GM12878 (cell line): Measurements from ENCODE around the gene SNRPE. TPM values are rescaled to one million over a fixed set of nuclear protein-coding genes. Genes with fewer than 3 reads are reported as not detected.

ENCODE experiments used
- ATAC-seq: fragments of 200-7000 bp; cut with Tn5 transposase; 3 replicates; pipeline ENCODE4 v1.9.1; 2020; ENCODE audit warnings: mild to moderate bottlenecking, moderate library complexity
- BruUV-seq: library from RNA; stranded (reverse); fragments of 400-500 nt; replicated peaks from 2 replicates; lab custom pipeline; 2021; lab: Mats Ljungman, UMichigan
- CTCF ChIA-PET: fragments of 300-600 bp; sonication (Branson Sonifier 250); formaldehyde crosslinking; extraction: SDS; loops from one replicate; lab custom pipeline; 2021; ENCODE audit warnings: inconsistent platforms; lab: Yijun Ruan, JAX
- POLR2A ChIA-PET: fragments of 350-600 bp; formaldehyde crosslinking; extraction: SDS; loops from one replicate; lab custom pipeline; 2021; ENCODE audit warnings: inconsistent platforms; lab: Charles Lee
- RAD21 ChIA-PET: fragments of 300-600 bp; sonication (Branson Sonifier 250); formaldehyde crosslinking; loops from one replicate; lab custom pipeline; 2023; ENCODE audit warnings: antibody characterized with exemption; ENCODE audit not compliant: unreplicated experiment; lab: Charles Lee
- SMC1A ChIA-PET: fragments of 300-600 bp; sonication (Branson Sonifier 250); formaldehyde crosslinking; loops from one replicate; lab custom pipeline; 2023; ENCODE audit not compliant: unreplicated experiment, uncharacterized antibody; lab: Charles Lee
- DNase-seq: peaks from one replicate; pipeline ENCODE4 v3.0.0-alpha.2; 2011; ENCODE audit warnings: low read depth, low spot score
- FAIRE-seq: peaks from 3 replicates; lab custom pipeline; 2011; peaks lifted over from hg19 to GRCh38; lab: Jason Lieb, UNC
- H2AFZ ChIP-seq: 2 replicates; pipeline ENCODE4 v1.6.0; 2011; ENCODE audit warnings: low read depth, low read length, control low read depth; ENCODE audit not compliant: control insufficient read depth
- H3K27ac ChIP-seq: 2 replicates; pipeline ENCODE4 v1.5.1; 2011; ENCODE audit warnings: control low read depth; ENCODE audit not compliant: control insufficient read depth, insufficient read depth
- H3K27me3 ChIP-seq, 2 experiments: replicated peaks in 1 of 2; 2 replicates each; pipeline versions ENCODE4 v1.6.0 to v1.6.1; 2011; ENCODE audit warnings: low read length in 1 of 2; ENCODE audit not compliant: control insufficient read depth in 2 of 2, insufficient read depth in 2 of 2
- H3K36me3 ChIP-seq, 2 experiments: 2 replicates each; pipeline ENCODE4 v1.5.1; 2011; ENCODE audit warnings: low read length in 1 of 2; ENCODE audit not compliant: control insufficient read depth in 2 of 2, insufficient read depth in 2 of 2
- H3K4me1 ChIP-seq: 2 replicates; pipeline ENCODE4 v1.6.1; 2011; ENCODE audit warnings: mild to moderate bottlenecking, low read length, moderate library complexity, mixed read lengths; ENCODE audit not compliant: control insufficient read depth, insufficient read depth
- H3K4me2 ChIP-seq: 2 replicates; pipeline ENCODE4 v1.6.0; 2011; ENCODE audit warnings: control low read depth; ENCODE audit not compliant: control insufficient read depth, insufficient read depth
- H3K4me3 ChIP-seq: fragments of 200-600 bp; sonication (generic); 2 replicates; pipeline ENCODE4 v1.5.1; 2016
- H3K79me2 ChIP-seq: 2 replicates; pipeline ENCODE4 v1.6.0; 2011; ENCODE audit warnings: low read length; ENCODE audit not compliant: control insufficient read depth, insufficient read depth
- H3K9ac ChIP-seq: 2 replicates; pipeline ENCODE4 v1.8.0; 2011; ENCODE audit warnings: low read length, control low read depth, mixed read lengths; ENCODE audit not compliant: control insufficient read depth, insufficient read depth
- H3K9me3 ChIP-seq: replicated peaks from 3 replicates; pipeline ENCODE4 v1.5.1; 2011; ENCODE audit warnings: mild to moderate bottlenecking, low read length; ENCODE audit not compliant: control insufficient read depth, insufficient read depth
- H4K20me1 ChIP-seq: 2 replicates; pipeline ENCODE4 v1.6.0; 2011; ENCODE audit not compliant: control insufficient read depth, insufficient read depth
- ATF7 ChIP-seq: fragments of 450-650 bp; IDR thresholded peaks from 2 replicates; pipeline ENCODE4 v1.6.1; 2016; ENCODE audit warnings: low read depth, mild to moderate bottlenecking
- DPF2 ChIP-seq: fragments of 450-650 bp; IDR thresholded peaks from 2 replicates; pipeline ENCODE4 v1.6.1; 2017; ENCODE audit warnings: mild to moderate bottlenecking
- IKZF2 ChIP-seq, 2 experiments: fragments of 450-650 bp; IDR thresholded peaks; 2 replicates each; pipeline ENCODE4 v1.6.1; 2017; ENCODE audit warnings: mild to moderate bottlenecking in 2 of 2, moderate library complexity in 2 of 2
- LARP7 ChIP-seq: fragments of 450-650 bp; IDR thresholded peaks from 2 replicates; pipeline ENCODE4 v1.6.1; 2017; ENCODE audit warnings: mild to moderate bottlenecking
- MLLT1 ChIP-seq: fragments of 450-650 bp; IDR thresholded peaks from 2 replicates; pipeline ENCODE4 v1.6.1; 2016; ENCODE audit warnings: mild to moderate bottlenecking
- MXI1 ChIP-seq: fragments of 150-350 bp; IDR thresholded peaks from 2 replicates; pipeline ENCODE4 v1.6.1; 2011; ENCODE audit warnings: low read depth, mild to moderate bottlenecking, inconsistent platforms, low read length, improper control_type of control experiment
- MYC ChIP-seq: IDR thresholded peaks from 2 replicates; pipeline ENCODE4 v1.6.1; 2011; ENCODE audit warnings: mild to moderate bottlenecking, low read length, moderate library complexity, inconsistent platforms; ENCODE audit not compliant: insufficient read depth, insufficient replicate concordance, insufficient read length, severe bottlenecking
- NFYB ChIP-seq: IDR thresholded peaks from 2 replicates; pipeline ENCODE4 v1.6.1; 2011; ENCODE audit warnings: low read depth, mild to moderate bottlenecking, low read length, improper control_type of control experiment, moderate library complexity; ENCODE audit not compliant: insufficient read depth
- NKRF ChIP-seq: fragments of 450-650 bp; conservative IDR thresholded peaks from 2 replicates; pipeline ENCODE4 v1.6.1; 2017; ENCODE audit warnings: mild to moderate bottlenecking, moderate library complexity
- PAX8 ChIP-seq: fragments of 450-650 bp; IDR thresholded peaks from 2 replicates; pipeline ENCODE4 v1.6.1; 2017; ENCODE audit warnings: mild to moderate bottlenecking, moderate library complexity
- POU2F2 ChIP-seq: IDR thresholded peaks from 3 replicates; pipeline ENCODE4 v1.6.1; 2011; ENCODE audit warnings: low read depth, mild to moderate bottlenecking, low read length, borderline replicate concordance
- RAD21 ChIP-seq: IDR thresholded peaks from 2 replicates; pipeline ENCODE4 v1.6.1; 2011; ENCODE audit warnings: mild to moderate bottlenecking, low read depth, low read length, moderate library complexity; ENCODE audit not compliant: insufficient read depth
- SMAD1 ChIP-seq: fragments of 450-650 bp; IDR thresholded peaks from 2 replicates; pipeline ENCODE4 v1.6.1; 2018; ENCODE audit warnings: mild to moderate bottlenecking, low read depth; ENCODE audit not compliant: partially characterized antibody
- SP1 ChIP-seq: IDR thresholded peaks from one replicate; pipeline ENCODE4 v1.6.1; 2011; ENCODE audit warnings: low read depth, low read length
- TCF7 ChIP-seq: IDR thresholded peaks from 2 replicates; pipeline ENCODE4 v1.6.1; 2014; ENCODE audit warnings: antibody characterized with exemption, borderline replicate concordance
- ZBTB40 ChIP-seq: fragments of 450-650 bp; IDR thresholded peaks from 2 replicates; pipeline ENCODE4 v1.6.1; 2016; ENCODE audit warnings: mild to moderate bottlenecking, moderate library complexity, borderline replicate concordance
- WGBS: methylation state at CpG from one replicate; pipeline ENCODE4 v1.1.6; 2016; ENCODE audit warnings: low lambda C conversion rate; ENCODE audit not compliant: insufficient replicate concordance, insufficient coverage; ENCODE audit errors: missing lambda C conversion rate; 5-methylcytosine and 5-hydroxymethylcytosine counted together
- in situ Hi-C: fragments of 300-500 bp; cut with MboI; formaldehyde crosslinking; loops from 9 replicates; pipeline ENCODE4 v1.14.3; 2018; ENCODE audit warnings: mixed read lengths
- intact Hi-C: fragments of 100-400 bp; cut with micrococcal nuclease; formaldehyde crosslinking; loops from one replicate; pipeline ENCODE4 v1.14.2; 2022; ENCODE audit not compliant: unreplicated experiment
- polyA plus RNA-seq, 11 experiments: library from polyadenylated mRNA; depleted of rRNA in 4 of 11; unstranded in 6 of 11; stranded (reverse) in 5 of 11; fragments of >200 nt; fragmentation: Nextera tagmentation in 4 of 11; fragmentation: Illumina TruSeq in 1 of 11; extraction: Ambion mirVana in 4 of 11; extraction: Trizol in 1 of 11; gene quantifications; 1 replicate in 1 of 11; 2 replicates in 10 of 11; pipeline versions ENCODE4 v1.2.1 to v1.2.3, GENCODE V29; 2011 to 2016; ENCODE audit warnings: inconsistent platforms in 2 of 11, missing spikeins in 2 of 11, low read depth in 1 of 11
- total RNA-seq, 4 experiments: library from RNA; depleted of rRNA in 3 of 4; stranded (reverse); fragments of >200 nt in 3 of 4; fragmentation: Illumina TruSeq in 1 of 4; extraction: Trizol in 1 of 4; gene quantifications; 2 replicates each; pipeline versions ENCODE4 v1.2.1 to v1.2.3, GENCODE V29; 2013 to 2021

SNRPE gene
- total and polyA plus RNA-seq, 10 of the 15 experiments (the other 5 are each of a cell fraction or from before 2014, with no cell fraction given) = 109 to 1,384 (median 316) TPM

- H3K4me2 ChIP-seq = no peak overlapping the region
- H4K20me1 ChIP-seq = no peaks in the 10 kb centered on the region
- H3K27ac ChIP-seq = no peak overlapping the region
- H3K4me1 ChIP-seq = no peaks in the 10 kb centered on the region
- TF ChIP-seq NKRF = no peak
- TF ChIP-seq LARP7 = no peak
- no peak for TF ChIP-seq SP1
- no peak for TF ChIP-seq IKZF2 (IDR thresholded peaks at IDR 0.05)
- no peak for TF ChIP-seq SMAD1
- TF ChIP-seq DPF2 = no peak
- no peak for TF ChIP-seq MYC
- TF ChIP-seq NFYB = no peak
- TF ChIP-seq ATF7 = no peak
- no peak for TF ChIP-seq RAD21
- TF ChIP-seq TCF7 = no peak
- no peak for TF ChIP-seq POU2F2
- no peak for TF ChIP-seq MXI1
- TF ChIP-seq ZBTB40 = no peak
- TF ChIP-seq PAX8 = no peak
- no peak for TF ChIP-seq MLLT1
- TF ChIP-seq, all 136 proteins: peak for 0
- WGBS = 80% methylated on average over 5 of the region's 5 CpGs
- ATAC-seq (no peak), FAIRE-seq (no peak), DNase-seq (no peak)
- intact Hi-C loops = no loop called here
- in situ Hi-C loops = loop anchor here (10.0 kb wide), 1 partner anchor 497 kb away; no protein-coding TSS in a partner anchor
- RAD21 ChIA-PET = no interaction called here
- CTCF ChIA-PET = interaction anchor here (1.1 kb wide), 1 partner anchor 263 kb away, joined by 4 read pairs; no protein-coding TSS in a partner anchor
- Histone ChIP-seq H3K79me2 (peaks cover 7% of the 10 kb centered on the region), H2AFZ (no peak overlapping the region), H3K36me3 (peaks cover 6 to 16% of the 10 kb centered on the region in 2 experiments), H3K9me3 (no peaks in the 10 kb centered on the region), H3K4me3 (no peak overlapping the region), H3K9ac (no peak overlapping the region), H3K27me3 (no peaks in the 10 kb centered on the region)
- SMC1A ChIA-PET = no interaction called here
- POLR2A ChIA-PET = no interaction called here
- no TSS peak for BruUV-seq
Observed at GRCh38 chr1:203867802-203868201, 6.4 kb downstream of the SNRPE start.
